ENCODE measurements around the gene TRIM50. TPM values are rescaled to one million over a fixed set of nuclear protein-coding genes. Genes with fewer than 3 reads are reported as not detected.

The TRIM50 gene
- polyA plus RNA-seq, 1 donor (not counting 4 experiments of a cell fraction or from before 2014, with no cell fraction given), result not detected

- no peaks in the 10 kb centered on the region for H3K27me3 ChIP-seq (ENCODE audit: control insufficient read depth, extremely low read depth, insufficient read depth, low read length)
- no peaks in the 10 kb centered on the region for H3K4me1 ChIP-seq (ENCODE audit: control insufficient read depth, extremely low read depth, insufficient read depth, low read length)
- no peak for TF ChIP-seq EZH2 (IDR thresholded peaks at IDR 0.05; ENCODE audit: low read length)
- TF ChIP-seq CTCF (optimal IDR thresholded peaks at IDR 0.05 in 1 of 3, IDR thresholded peaks at IDR 0.05 in 1 of 3, conservative IDR thresholded peaks at IDR 0.05 in 1 of 3; ENCODE audit: extremely low read depth in 1 of 3, insufficient read depth in 2 of 3, low read length in 3 of 3), result no peak
- H3K27ac ChIP-seq (ENCODE audit: control insufficient read depth, insufficient read depth, low read length), result no peak overlapping the region
- H3K36me3 ChIP-seq (ENCODE audit: control insufficient read depth in 2 of 2, extremely low read depth in 1 of 2, insufficient read depth in 2 of 2, low read length in 2 of 2), result no peaks in the 10 kb centered on the region
- H3K4me3 ChIP-seq (ENCODE audit: control insufficient read depth in 2 of 3, extremely low read depth in 1 of 3, insufficient read depth in 2 of 3, low read depth in 1 of 3, low read length in 3 of 3), result no peak overlapping the region
- dilution Hi-C loops (cut with MboI; ENCODE audit: extremely low pct_ligation_motif_present, low sequenced_read_pairs), result no loop called here
- H3K9ac ChIP-seq (ENCODE audit: control insufficient read depth, extremely low read depth, insufficient read depth, low read length), result no peak overlapping the region
- no peaks in the 10 kb centered on the region for H3K9me1 ChIP-seq (ENCODE audit: control insufficient read depth, extremely low read depth, insufficient read depth, low read length)
- no peak overlapping the region for H3K4me2 ChIP-seq (ENCODE audit: control insufficient read depth, extremely low read depth, insufficient read depth, low read depth, low read length)
- no peak overlapping the region for H2AFZ ChIP-seq (ENCODE audit: control insufficient read depth, low read length)
- no peak for FAIRE-seq
- H4K20me1 ChIP-seq (ENCODE audit: control insufficient read depth, extremely low read depth, insufficient read depth, low read length), result no peaks in the 10 kb centered on the region
- no peaks in the 10 kb centered on the region for H3K9me3 ChIP-seq (ENCODE audit: control insufficient read depth, low read depth, low read length)
- no peak for DNase-seq (ENCODE audit: low read depth, low spot score)
- H3K79me2 ChIP-seq (ENCODE audit: control insufficient read depth, insufficient read depth, low read length), result no peaks in the 10 kb centered on the region
These were observed 23.7 kb upstream of the TRIM50 start for GRCh38 chr7:73351447-73352167.

GRCh38 chr7:73350306-73351068 lies 22.6 kb upstream of the TRIM50 start:
- Histone ChIP-seq H3K27ac (ENCODE audit: control insufficient read depth, insufficient read depth, low read length) (no peak overlapping the region), H3K36me3 (ENCODE audit: control insufficient read depth in 2 of 2, extremely low read depth in 1 of 2, insufficient read depth in 2 of 2, low read length in 2 of 2) (no peaks in the 10 kb centered on the region), H2AFZ (ENCODE audit: control insufficient read depth, low read length) (no peak overlapping the region), H3K4me2 (ENCODE audit: control insufficient read depth, extremely low read depth, insufficient read depth, low read depth, low read length) (no peak overlapping the region), H3K4me3 (ENCODE audit: control insufficient read depth in 2 of 3, extremely low read depth in 1 of 3, insufficient read depth in 2 of 3, low read depth in 1 of 3, low read length in 3 of 3) (no peak overlapping the region), H3K9ac (ENCODE audit: control insufficient read depth, extremely low read depth, insufficient read depth, low read length) (no peak overlapping the region), H3K4me1 (ENCODE audit: control insufficient read depth, extremely low read depth, insufficient read depth, low read length) (no peaks in the 10 kb centered on the region), H3K9me1 (ENCODE audit: control insufficient read depth, extremely low read depth, insufficient read depth, low read length) (no peaks in the 10 kb centered on the region), H4K20me1 (ENCODE audit: control insufficient read depth, extremely low read depth, insufficient read depth, low read length) (no peaks in the 10 kb centered on the region), H3K79me2 (ENCODE audit: control insufficient read depth, insufficient read depth, low read length) (no peaks in the 10 kb centered on the region), H3K9me3 (ENCODE audit: control insufficient read depth, low read depth, low read length) (no peaks in the 10 kb centered on the region), H3K27me3 (ENCODE audit: control insufficient read depth, extremely low read depth, insufficient read depth, low read length) (no peaks in the 10 kb centered on the region)
- dilution Hi-C loops (cut with MboI; ENCODE audit: extremely low pct_ligation_motif_present, low sequenced_read_pairs), result no loop called here
- FAIRE-seq, result no peak
- DNase-seq (ENCODE audit: low read depth, low spot score), result no peak
- TF ChIP-seq EZH2 (IDR thresholded peaks at IDR 0.05; ENCODE audit: low read length) (no peak), CTCF (optimal IDR thresholded peaks at IDR 0.05 in 1 of 3, IDR thresholded peaks at IDR 0.05 in 1 of 3, conservative IDR thresholded peaks at IDR 0.05 in 1 of 3; ENCODE audit: extremely low read depth in 1 of 3, insufficient read depth in 2 of 3, low read length in 3 of 3) (no peak)

Measured in keratinocyte (primary cell).